GM19452 (cell line): ENCODE results near the gene ADRA2C.
"Not testable (repeated sequence)": the region's sequence is repeated elsewhere in the genome, so short reads cannot be mapped to it uniquely, and the experiment has no call there.

Source experiments
- ATAC-seq: cut with Tn5 transposase; IDR thresholded peaks from one replicate; pipeline ENCODE4 v1.9.1; 2021; ENCODE audit not compliant: unreplicated experiment

Gene ADRA2C

DNA sequence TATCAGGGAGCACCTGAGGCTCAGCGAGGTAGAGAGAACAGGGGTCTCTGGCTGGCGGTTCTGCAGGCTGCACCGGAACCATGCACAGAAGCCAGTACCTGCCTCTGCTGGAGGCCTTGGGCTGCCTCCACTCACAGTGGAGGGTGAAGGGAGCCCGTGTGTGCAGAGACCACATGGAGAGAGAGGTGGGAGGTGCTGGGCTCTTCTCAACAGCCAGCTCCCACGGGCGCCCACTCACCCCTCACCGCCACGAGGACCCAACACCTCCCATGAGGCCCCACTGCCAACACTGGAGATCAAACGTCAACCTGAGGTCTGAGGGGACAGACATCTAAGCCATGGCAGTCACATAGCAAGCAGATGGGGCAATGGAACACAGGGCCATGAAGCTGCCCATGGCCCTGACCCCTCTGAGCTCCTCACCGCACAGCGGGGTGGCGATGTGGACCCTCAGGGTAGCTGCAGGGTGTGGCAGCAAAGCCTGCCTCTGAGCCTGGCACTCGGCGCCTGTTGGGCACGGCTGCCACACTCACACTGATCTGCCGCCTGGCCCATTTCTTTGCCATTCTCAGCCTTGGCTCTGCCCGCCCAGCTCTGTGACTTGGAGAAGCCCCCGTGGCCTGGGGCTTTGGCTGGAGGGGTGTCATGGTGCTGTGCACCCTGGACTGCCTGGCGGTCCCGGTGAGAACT lies 44.8 kb downstream of the ADRA2C start:
- no peak for ATAC-seq

DNA sequence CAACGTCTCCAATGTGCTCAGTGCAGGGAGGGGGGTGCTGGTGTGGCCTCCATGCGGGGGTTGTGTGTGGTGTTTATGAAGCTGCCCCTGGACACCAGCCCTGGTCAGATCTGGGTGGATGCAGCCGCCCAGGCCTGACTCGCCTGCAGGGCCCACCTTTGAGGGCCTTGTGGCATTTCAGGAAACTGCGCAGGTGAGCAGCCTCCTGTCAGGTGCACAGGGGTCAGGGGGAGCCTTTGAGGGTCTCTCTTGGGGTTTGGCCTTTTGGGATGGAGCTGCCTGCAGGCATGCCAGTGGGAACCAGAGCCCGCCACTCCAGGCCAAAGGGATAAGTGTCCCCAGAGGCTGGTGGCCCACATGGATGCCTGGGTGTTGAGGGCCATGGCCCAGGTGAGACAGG lies 45.4 kb downstream of the ADRA2C start:
- no peak for ATAC-seq

GRCh38 chr4:3812211-3812934 lies 46.2 kb downstream of the ADRA2C start:
- no peak for ATAC-seq

DNA sequence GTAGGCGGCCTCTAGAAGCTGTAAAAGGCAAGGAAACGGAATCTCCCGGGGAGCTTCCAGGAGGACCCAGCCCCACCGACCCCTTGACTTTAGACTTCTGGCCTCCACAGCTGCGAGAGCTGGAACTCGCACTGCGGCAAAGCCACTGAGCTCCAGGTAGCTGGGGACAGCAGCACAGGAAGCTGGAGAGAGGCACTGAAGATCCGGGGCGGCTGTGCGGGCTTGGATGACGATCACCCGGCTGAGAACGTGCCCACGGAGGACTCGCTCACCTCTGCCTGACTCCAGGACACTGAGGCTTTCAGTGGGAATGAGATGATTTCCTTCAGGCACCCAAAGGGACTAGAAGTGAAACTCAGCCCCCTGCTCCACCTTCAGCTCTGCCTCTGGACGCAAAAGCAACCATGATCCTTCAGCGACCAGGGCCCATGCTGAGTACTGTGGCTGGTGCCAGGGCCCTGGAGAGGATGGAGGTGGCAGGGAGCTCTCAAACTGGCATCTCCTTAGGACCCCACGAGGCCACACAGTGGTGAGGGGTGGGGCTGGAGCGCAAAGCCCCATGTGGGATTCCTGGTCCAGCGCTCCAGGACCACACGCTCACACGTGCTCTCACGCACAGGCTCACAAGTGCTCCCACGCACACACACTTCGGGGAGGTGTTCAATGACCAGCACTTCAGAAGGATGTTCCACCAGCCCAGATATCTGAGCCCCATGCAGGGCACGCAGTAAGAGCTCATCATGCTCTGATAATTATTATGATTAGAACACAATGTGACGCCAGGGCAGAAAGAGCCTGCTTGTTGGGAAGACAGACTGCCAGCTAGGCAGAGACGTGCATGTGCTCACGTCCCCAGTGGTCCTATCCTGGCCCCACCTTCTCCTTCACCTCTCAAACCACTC lies 47.2 kb downstream of the ADRA2C start:
- ATAC-seq: no peak

DNA sequence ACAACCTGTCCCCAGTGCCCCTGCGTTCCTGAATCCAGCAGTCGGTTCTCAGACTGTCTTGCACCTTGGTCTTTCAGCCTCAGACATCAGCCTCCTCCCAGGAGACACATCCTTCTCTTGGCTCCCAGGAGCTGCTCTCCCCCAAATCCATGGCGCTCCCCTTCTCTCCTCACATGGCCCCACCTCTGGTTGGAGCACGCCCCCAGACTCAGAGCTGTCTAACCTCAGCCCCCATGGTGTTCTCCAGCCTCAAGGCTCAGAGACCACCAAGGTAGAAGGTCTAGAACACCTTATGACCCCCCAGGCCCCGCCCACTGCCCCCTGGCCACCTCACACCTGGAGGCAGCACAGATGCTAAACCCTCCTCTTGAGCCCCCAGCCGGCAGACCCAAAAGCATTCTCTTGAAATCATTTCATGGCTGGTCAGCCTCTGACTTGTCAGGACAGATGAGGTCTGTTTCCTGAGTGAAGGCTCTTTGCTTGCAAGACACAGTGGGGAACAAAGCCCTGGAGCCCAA lies 47.9 kb downstream of the ADRA2C start:
- ATAC-seq: no peak

DNA sequence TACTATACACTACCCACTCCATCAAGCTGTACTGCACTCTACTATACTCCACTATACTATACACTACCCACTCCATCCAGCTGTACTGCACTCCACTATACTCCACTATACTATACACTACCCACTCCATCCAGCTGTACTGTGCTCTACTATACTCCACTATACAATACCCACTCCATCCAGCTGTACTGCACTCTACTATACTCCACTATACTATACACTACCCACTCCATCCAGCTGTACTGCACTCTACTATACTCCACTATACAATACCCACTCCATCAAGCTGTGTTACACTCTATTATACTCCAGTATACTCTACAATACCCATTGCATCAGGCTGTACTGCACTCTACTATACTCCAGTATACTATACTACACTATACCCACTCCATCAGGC lies 48.7 kb downstream of the ADRA2C start:
- not testable (repeated sequence) for ATAC-seq

GRCh38 chr4:3816256-3816825 lies 50.2 kb downstream of the ADRA2C start:
- ATAC-seq: no peak

DNA sequence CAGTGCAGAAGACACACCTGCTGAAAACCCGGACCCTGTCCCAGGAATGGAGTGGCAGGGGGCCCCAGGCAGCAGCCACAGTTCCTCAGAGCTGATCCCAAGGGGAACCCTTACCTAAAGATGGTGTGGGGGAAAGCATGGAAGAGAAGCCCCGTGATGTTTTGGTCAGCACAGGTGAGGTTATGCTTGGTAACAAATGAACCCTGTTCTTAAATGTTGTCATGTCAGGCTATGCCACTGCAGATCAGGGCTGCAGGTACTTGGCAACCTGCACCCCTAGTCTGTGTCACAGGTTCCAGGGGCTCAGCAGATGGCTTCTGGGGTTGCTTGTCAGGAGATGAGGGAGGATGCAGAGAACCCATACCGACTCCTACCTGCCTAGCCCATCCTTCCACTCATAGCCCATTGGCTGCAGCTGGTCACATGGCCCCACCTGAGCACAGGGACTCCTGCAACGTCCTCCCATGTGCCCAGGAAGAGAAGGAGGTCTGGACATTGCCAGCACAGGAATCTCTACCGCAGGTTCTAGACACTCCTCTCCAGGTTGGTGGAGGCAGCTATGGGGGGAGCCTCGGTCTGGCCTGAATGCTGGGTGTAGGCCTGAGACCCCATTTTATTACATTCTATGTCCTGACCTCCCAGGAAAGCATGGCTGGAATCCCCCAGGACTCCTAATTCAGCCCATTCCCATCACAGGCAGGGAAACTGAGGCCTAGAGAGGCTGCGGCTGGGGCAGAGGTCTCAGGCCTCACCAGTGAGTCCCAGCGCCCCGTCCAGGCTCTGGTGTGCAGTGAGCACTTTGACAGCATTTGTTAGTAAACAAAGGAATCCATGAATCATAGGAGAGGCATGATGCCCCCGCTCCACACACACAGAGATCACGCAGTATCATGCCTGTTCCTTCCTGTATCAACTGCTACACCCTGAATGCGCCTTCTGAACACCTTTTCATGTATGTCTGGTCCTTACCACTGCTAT lies 51.1 kb downstream of the ADRA2C start:
- no peak for ATAC-seq
